T-cell (primary cell): ENCODE results near the gene METTL23. TPM values are rescaled to one million over a fixed set of nuclear protein-coding genes. Genes with fewer than 3 reads are reported as not detected.

Experiments used
- ATAC-seq, 4 experiments: fragments of 200-7000 bp in 3 of 4; fragments of 150-1000 bp in 1 of 4; cut with Tn5 transposase; replicated peaks in 1 of 4; 1 replicate in 3 of 4; 2 replicates in 1 of 4; pipeline ENCODE4 v1.10.0; 2021; ENCODE audit warnings: moderate library complexity in 3 of 4, mild to moderate bottlenecking in 2 of 4, moderate number of reproducible peaks in 1 of 4
- CTCF ChIA-PET, 2 donors: fragments of 300-600 bp; sonication (Branson Sonifier 250); formaldehyde crosslinking; loops; one replicate each; lab custom pipeline; 2022; ENCODE audit warnings: antibody characterized with exemption in 2 of 2; lab: Charles Lee
- POLR2A ChIA-PET, 2 donors: fragments of 300-600 bp; sonication (Branson Sonifier 250); formaldehyde crosslinking; loops; one replicate each; lab custom pipeline; 2022; ENCODE audit warnings: antibody characterized with exemption in 2 of 2; lab: Charles Lee
- DNase-seq, 35 experiments: peaks; one replicate each; pipeline versions ENCODE4 v3.0.0 to v3.0.0-alpha.2; 2013 to 2023
- H3K27ac ChIP-seq: one replicate; pipeline ENCODE4 v1.5.1; 2013; ENCODE audit warnings: low read length
- H3K27me3 ChIP-seq, 2 experiments: replicated peaks in 1 of 2; 1 replicate in 1 of 2; 2 replicates in 1 of 2; pipeline versions ENCODE4 v1.6.1 to v1.7.0; 2013; ENCODE audit warnings: low read length in 1 of 2, mixed read lengths in 1 of 2; ENCODE audit not compliant: control insufficient read depth in 2 of 2, insufficient read depth in 2 of 2; ENCODE audit errors: extremely low read depth in 1 of 2
- H3K36me3 ChIP-seq, 2 donors: 1 replicate in 1 of 2; 2 replicates in 1 of 2; pipeline versions ENCODE4 v1.6.1 to v1.7.0; 2013; ENCODE audit warnings: low read length in 1 of 2; ENCODE audit not compliant: control insufficient read depth in 2 of 2, insufficient read depth in 1 of 2; ENCODE audit errors: extremely low read depth in 1 of 2
- H3K4me1 ChIP-seq, 2 experiments: 1 replicate in 1 of 2; 2 replicates in 1 of 2; pipeline versions ENCODE4 v1.6.1 to v1.7.0; 2013; ENCODE audit warnings: low read length in 2 of 2, mixed read lengths in 1 of 2; ENCODE audit not compliant: insufficient read depth in 2 of 2, control insufficient read depth in 1 of 2; ENCODE audit errors: extremely low read depth in 1 of 2
- H3K4me3 ChIP-seq, 2 donors: 1 replicate in 1 of 2; 2 replicates in 1 of 2; pipeline versions ENCODE4 v1.5.1 to v1.7.0; 2013; ENCODE audit warnings: mild to moderate bottlenecking in 2 of 2, low read length in 1 of 2, moderate library complexity in 1 of 2; ENCODE audit not compliant: control insufficient read depth in 1 of 2; ENCODE audit errors: extremely low read depth in 1 of 2
- H3K9me3 ChIP-seq: 2 replicates; pipeline ENCODE4 v1.7.0; 2013
- H3K27ac Mint-ChIP-seq, 2 donors: one replicate each; pipeline ENCODE4 v1.8.0; 2020 to 2021; ENCODE audit warnings: mild to moderate bottlenecking in 2 of 2, mixed read lengths in 2 of 2
- H3K27me3 Mint-ChIP-seq, 2 donors: one replicate each; pipeline ENCODE4 v1.8.0; 2021 to 2022; ENCODE audit warnings: mixed read lengths in 2 of 2
- H3K36me3 Mint-ChIP-seq: one replicate; pipeline ENCODE4 v1.8.0; 2021; ENCODE audit warnings: mixed read lengths
- H3K4me1 Mint-ChIP-seq, 3 donors: one replicate each; pipeline ENCODE4 v1.8.0; 2020 to 2022; ENCODE audit warnings: mixed read lengths in 3 of 3, mild to moderate bottlenecking in 1 of 3
- H3K4me3 Mint-ChIP-seq, 3 donors: one replicate each; pipeline ENCODE4 v1.8.0; 2020 to 2022; ENCODE audit warnings: mild to moderate bottlenecking in 3 of 3, mixed read lengths in 3 of 3, moderate library complexity in 3 of 3
- H3K9me3 Mint-ChIP-seq, 3 donors: one replicate each; pipeline ENCODE4 v1.8.0; 2020 to 2022; ENCODE audit warnings: mixed read lengths in 3 of 3
- WGBS: methylation state at CpG from one replicate; pipeline ENCODE4 v1.1.5; 2013; ENCODE audit warnings: missing lambda C conversion rate; ENCODE audit not compliant: insufficient coverage; 5-methylcytosine and 5-hydroxymethylcytosine counted together
- total RNA-seq, 35 experiments: library from RNA in 6 of 35; stranded (reverse) in 6 of 35; fragments of 120-200 nt in 1 of 35; gene quantifications; one replicate each; pipeline versions ENCODE4 v1.2.1 to v1.2.4 and lab custom pipeline; 2013 to 2026

The METTL23 gene
- total RNA-seq, 5 donors from 2014 or later (not counting 1 experiment from before 2014, with no cell fraction given), result 46.9 to 70.1 (median 60.0) TPM

DNA sequence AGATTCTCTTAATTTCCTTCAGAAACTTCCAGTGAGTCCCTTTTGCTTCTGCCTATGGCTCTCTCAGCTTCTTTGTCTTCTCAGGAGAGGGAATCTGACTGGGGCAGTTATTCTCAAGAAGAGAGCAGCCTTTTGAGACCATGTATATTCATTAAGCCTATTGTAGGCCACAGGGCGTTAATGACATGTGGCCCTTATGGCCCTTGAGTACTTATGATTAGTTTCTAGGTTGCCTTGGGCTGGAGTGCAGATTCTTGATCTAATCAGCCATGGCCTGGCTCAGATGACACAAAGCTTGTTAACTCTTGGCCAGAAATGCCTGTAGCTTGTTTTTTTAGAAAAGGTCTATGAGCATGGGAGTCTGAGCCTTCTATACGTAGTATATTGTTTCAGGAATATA, 28.6 kb downstream of the METTL23 start:
- H3K4me1 Mint-ChIP-seq, result peaks cover 26 to 27% (median 26%) of the 10 kb centered on the region in 3 donors
- H3K4me3 Mint-ChIP-seq, result no peak overlapping the region
- WGBS, result 100% methylated on average over 1 of the region's 2 CpGs
- no peaks in the 10 kb centered on the region for H3K9me3 Mint-ChIP-seq
- peaks cover 11 to 40% of the 10 kb centered on the region in 2 experiments for H3K4me1 ChIP-seq
- H3K36me3 ChIP-seq, result no peaks in the 10 kb centered on the region
- DNase-seq, result no peak
- ATAC-seq, result no peak
- peak overlapping the region in 1 of 2 donors; percentile 52 for H3K27ac Mint-ChIP-seq
- POLR2A ChIA-PET, result interaction anchor here in 1 of 2 donors (0.6 kb wide), 1 partner anchor 15 kb away, joined by 3 read pairs; no protein-coding TSS in a partner anchor
- CTCF ChIA-PET, result no interaction called here
- no peak overlapping the region for H3K4me3 ChIP-seq
- H3K27ac ChIP-seq, result no peak overlapping the region
- H3K27me3 Mint-ChIP-seq, result no peaks in the 10 kb centered on the region
- no peaks in the 10 kb centered on the region for H3K27me3 ChIP-seq
- H3K36me3 Mint-ChIP-seq, result peaks cover 21% of the 10 kb centered on the region
- no peaks in the 10 kb centered on the region for H3K9me3 ChIP-seq

DNA sequence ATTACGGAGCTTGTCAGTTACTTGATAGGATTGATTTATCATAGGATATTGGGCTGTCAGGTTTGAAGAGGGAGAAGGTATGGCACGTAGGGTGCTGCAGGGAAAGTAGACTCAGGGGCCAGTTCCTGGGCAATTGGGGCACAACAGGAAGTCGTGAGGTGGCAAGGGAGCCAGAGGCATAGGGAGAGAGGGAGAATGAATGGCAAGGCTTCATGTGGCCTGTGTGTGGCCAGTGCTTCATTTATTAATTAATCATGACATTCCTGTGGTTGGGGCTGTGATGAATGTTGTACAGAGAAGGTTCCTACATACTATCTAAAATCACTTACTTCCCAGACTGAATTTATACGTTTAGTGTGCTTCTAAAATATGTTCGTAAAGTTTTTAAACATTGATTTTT, 30.6 kb downstream of the METTL23 start:
- Histone ChIP-seq H3K27me3 (no peaks in the 10 kb centered on the region), H3K27ac (no peak overlapping the region), H3K9me3 (no peaks in the 10 kb centered on the region), H3K4me1 (peaks cover 11 to 24% of the 10 kb centered on the region in 2 experiments), H3K4me3 (no peak overlapping the region), H3K36me3 (no peaks in the 10 kb centered on the region)
- Mint-ChIP-seq H3K4me3 (no peak overlapping the region), H3K27ac (no peak overlapping the region), H3K36me3 (peaks cover 20% of the 10 kb centered on the region), H3K9me3 (no peaks in the 10 kb centered on the region), H3K27me3 (no peaks in the 10 kb centered on the region), H3K4me1 (peaks cover 20 to 21% (median 20%) of the 10 kb centered on the region in 3 donors)
- WGBS, result 94% methylated on average over 3 of the region's 5 CpGs
- no peak for ATAC-seq
- DNase-seq, result no peak
- CTCF ChIA-PET, result no interaction called here
- POLR2A ChIA-PET, result interaction anchor here in 1 of 2 donors (0.5 kb wide), 1 partner anchor 8 kb away, joined by 6 read pairs; no protein-coding TSS in a partner anchor

DNA sequence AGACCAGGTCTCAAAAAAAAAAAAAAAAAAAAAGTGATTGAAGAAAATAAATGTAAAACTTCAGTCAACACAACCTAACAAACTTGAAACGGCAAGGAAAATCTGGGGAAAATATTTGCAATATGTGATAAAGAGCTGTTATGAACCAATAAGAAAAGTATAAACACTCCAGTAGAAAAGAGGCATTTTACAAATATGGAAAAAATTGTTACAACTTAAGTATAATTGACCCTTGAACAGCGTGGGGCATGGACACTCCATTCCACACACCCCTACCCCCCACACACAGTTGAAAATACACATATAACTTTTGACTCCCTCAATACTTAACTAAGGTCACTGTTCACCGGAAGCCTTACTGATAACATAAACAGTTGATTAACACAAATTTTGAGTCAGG, 31.9 kb downstream of the METTL23 start:
- 83% methylated on average over 1 of the region's 3 CpGs for WGBS
- ChIA-PET CTCF (no interaction called here), POLR2A (interaction anchor here in 1 of 2 donors (0.6 kb wide), 1 partner anchor 717 kb away, joined by 4 read pairs; no protein-coding TSS in a partner anchor)
- H3K4me1 Mint-ChIP-seq, result peaks cover 7 to 8% (median 7%) of the 10 kb centered on the region in 3 donors
- H3K4me1 ChIP-seq, result peaks cover 6 to 13% of the 10 kb centered on the region in 2 experiments
- H3K9me3 Mint-ChIP-seq, result no peaks in the 10 kb centered on the region
- H3K4me3 ChIP-seq, result no peak overlapping the region
- H3K36me3 Mint-ChIP-seq, result peaks cover 21% of the 10 kb centered on the region
- no peak overlapping the region for H3K4me3 Mint-ChIP-seq
- no peaks in the 10 kb centered on the region for H3K9me3 ChIP-seq
- no peak overlapping the region for H3K27ac ChIP-seq
- H3K27me3 Mint-ChIP-seq, result no peaks in the 10 kb centered on the region
- ATAC-seq (no peak), DNase-seq (no peak)
- no peaks in the 10 kb centered on the region for H3K36me3 ChIP-seq
- no peaks in the 10 kb centered on the region for H3K27me3 ChIP-seq
- H3K27ac Mint-ChIP-seq, result no peak overlapping the region

DNA sequence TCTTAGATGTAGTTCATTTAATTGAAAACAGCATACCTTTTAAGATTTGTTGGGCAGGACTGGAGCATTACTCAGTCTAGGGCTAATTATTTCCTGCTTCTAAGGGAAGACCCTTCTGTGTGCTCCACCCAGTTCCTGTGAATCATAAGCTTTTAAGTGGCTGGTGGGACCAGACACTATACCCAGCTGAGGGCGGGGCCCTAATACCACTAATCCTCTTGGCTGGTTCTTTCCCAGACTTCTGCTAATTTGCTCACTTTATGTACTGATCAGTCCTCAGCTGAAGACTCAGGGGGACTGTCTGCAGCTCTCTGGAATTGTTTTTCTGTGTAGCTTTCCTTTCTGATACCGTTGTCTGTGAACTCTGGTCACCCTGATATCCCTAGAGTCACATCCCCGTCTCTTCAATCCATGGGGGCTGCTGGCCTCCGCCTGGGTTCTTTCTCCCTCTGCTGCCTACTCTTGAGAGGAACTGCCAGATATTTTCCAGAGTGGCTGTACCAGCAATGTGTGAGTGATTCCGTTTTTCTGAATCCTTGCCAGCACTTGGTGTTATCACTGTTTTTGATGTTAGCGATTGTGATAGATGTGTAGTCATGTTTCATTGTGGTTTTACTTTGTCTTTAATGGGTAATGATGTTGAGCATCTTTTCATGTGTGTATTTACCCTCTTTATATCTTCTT, 46.3 kb downstream of the METTL23 start:
- ATAC-seq (peak; percentile 84 to 97 (median 96)), DNase-seq (peak in 29 of 35 experiments; percentile 1 to 81 (median 31))
- Mint-ChIP-seq H3K27ac (peak overlapping the region; percentile 95 to 98), H3K4me3 (peak overlapping the region; percentile 66 to 83 (median 68)), H3K27me3 (no peaks in the 10 kb centered on the region), H3K36me3 (peaks cover 47% of the 10 kb centered on the region), H3K9me3 (no peaks in the 10 kb centered on the region), H3K4me1 (peaks cover 18 to 28% (median 27%) of the 10 kb centered on the region in 3 donors)
- 60% methylated on average over 2 of the region's 6 CpGs for WGBS
- peak overlapping the region in 1 of 2 donors; percentile 5 for H3K4me3 ChIP-seq
- POLR2A ChIA-PET, result interaction anchor here in 1 of 2 donors (0.6 kb wide), 1 partner anchor 20 kb away, joined by 3 read pairs; no protein-coding TSS in a partner anchor
- H3K27ac ChIP-seq, result peak overlapping the region; percentile 75
- peaks cover 0 to 26% of the 10 kb centered on the region in 2 experiments for H3K4me1 ChIP-seq
- CTCF ChIA-PET, result interaction anchor here (0.5 to 1.2 kb wide), 9 partner anchors 10 to 890 kb away, joined by 3 to 9 read pairs (median 4); no protein-coding TSS in a partner anchor
- no peaks in the 10 kb centered on the region for H3K9me3 ChIP-seq
- H3K36me3 ChIP-seq, result peaks cover 2 to 45% of the 10 kb centered on the region in 2 donors
- no peaks in the 10 kb centered on the region for H3K27me3 ChIP-seq

DNA sequence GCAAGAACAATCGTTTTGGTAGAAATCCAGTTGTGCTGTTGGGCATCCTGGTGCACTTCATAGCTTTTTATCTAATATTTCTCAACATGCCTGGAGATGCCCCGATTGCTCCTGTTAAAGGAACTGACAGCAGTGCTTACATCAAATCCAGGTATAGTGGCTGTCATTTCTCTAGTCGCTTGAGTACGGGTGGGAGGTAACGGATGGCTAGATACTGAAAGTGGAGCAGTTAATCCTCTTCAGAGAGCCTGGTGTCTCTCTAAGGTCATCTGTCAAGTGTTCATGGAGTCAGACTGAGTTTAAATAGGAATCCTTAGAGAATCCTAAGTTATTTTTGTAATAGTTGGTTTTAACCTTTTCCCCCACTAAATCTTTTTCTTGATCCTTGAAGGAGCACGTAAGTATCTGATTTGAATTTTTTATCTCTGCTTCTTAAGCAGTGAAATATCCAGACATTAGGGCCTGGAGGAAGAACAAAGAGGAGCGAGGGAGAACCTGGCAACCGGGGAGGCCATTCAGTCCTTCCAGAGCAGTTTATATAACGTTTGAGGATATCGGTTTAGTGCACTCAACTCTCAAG, 48.5 kb downstream of the METTL23 start:
- no peak for ATAC-seq
- H3K36me3 Mint-ChIP-seq, result peaks cover 48% of the 10 kb centered on the region
- Histone ChIP-seq H3K27ac (no peak overlapping the region), H3K9me3 (no peaks in the 10 kb centered on the region), H3K4me1 (peaks cover 0 to 26% of the 10 kb centered on the region in 2 experiments), H3K36me3 (peaks cover 2 to 58% of the 10 kb centered on the region in 2 donors), H3K27me3 (no peaks in the 10 kb centered on the region), H3K4me3 (no peak overlapping the region)
- POLR2A ChIA-PET, result interaction anchor here in 1 of 2 donors (0.8 kb wide), 1 partner anchor 22 kb away, joined by 3 read pairs; no protein-coding TSS in a partner anchor
- H3K27me3 Mint-ChIP-seq, result no peaks in the 10 kb centered on the region
- WGBS, result 100% methylated on average over 1 of the region's 10 CpGs
- DNase-seq, result no peak
- CTCF ChIA-PET, result no interaction called here
- H3K27ac Mint-ChIP-seq, result peak overlapping the region; percentile 49 to 52
- H3K9me3 Mint-ChIP-seq, result no peaks in the 10 kb centered on the region
- H3K4me3 Mint-ChIP-seq, result no peak overlapping the region
- peaks cover 18 to 28% (median 27%) of the 10 kb centered on the region in 3 donors for H3K4me1 Mint-ChIP-seq
